Measurements from ENCODE around the gene ZCCHC14.
"Not testable (repeated sequence)": the region's sequence is repeated elsewhere in the genome, so short reads cannot be mapped to it uniquely, and the experiment has no call there.

The ZCCHC14 gene

GRCh38 chr16:87507351-87508069 is 14.7 kb upstream of the ZCCHC14 start:
- no peak overlapping the region for H3K4me3 ChIP-seq (ENCODE audit: control insufficient read depth, low read depth, low read length)
- DNase-seq (ENCODE audit: low read depth): no peak
- no peak for TF ChIP-seq CTCF (conservative IDR thresholded peaks at IDR 0.05; ENCODE audit: control insufficient read depth, insufficient read depth, low read depth, low read length)

GRCh38 chr16:87506423-87507350 is 13.9 kb upstream of the ZCCHC14 start:
- H3K4me3 ChIP-seq (ENCODE audit: control insufficient read depth, low read depth, low read length): no peak overlapping the region
- no peak for DNase-seq (ENCODE audit: low read depth)
- no peak for TF ChIP-seq CTCF (conservative IDR thresholded peaks at IDR 0.05; ENCODE audit: control insufficient read depth, insufficient read depth, low read depth, low read length)

GRCh38 chr16:87505834-87506233 is 13.0 kb upstream of the ZCCHC14 start:
- TF ChIP-seq CTCF (conservative IDR thresholded peaks at IDR 0.05; ENCODE audit: control insufficient read depth, insufficient read depth, low read depth, low read length): no peak
- no peak overlapping the region for H3K4me3 ChIP-seq (ENCODE audit: control insufficient read depth, low read depth, low read length)
- DNase-seq (ENCODE audit: low read depth): no peak

GRCh38 chr16:87503232-87503937 is 10.6 kb upstream of the ZCCHC14 start:
- DNase-seq (ENCODE audit: low read depth); H3K4me3 ChIP-seq (ENCODE audit: control insufficient read depth, low read depth, low read length): not testable (repeated sequence)

- no peak for DNase-seq (ENCODE audit: low read depth)
- TF ChIP-seq CTCF (conservative IDR thresholded peaks at IDR 0.05; ENCODE audit: control insufficient read depth, insufficient read depth, low read depth, low read length): no peak
- no peak overlapping the region for H3K4me3 ChIP-seq (ENCODE audit: control insufficient read depth, low read depth, low read length)
Observed at GRCh38 chr16:87502308-87502969, 9.6 kb upstream of the ZCCHC14 start.

GRCh38 chr16:87501117-87501516 is 8.3 kb upstream of the ZCCHC14 start:
- no peak for DNase-seq (ENCODE audit: low read depth)
- no peak overlapping the region for H3K4me3 ChIP-seq (ENCODE audit: control insufficient read depth, low read depth, low read length)
- no peak for TF ChIP-seq CTCF (conservative IDR thresholded peaks at IDR 0.05; ENCODE audit: control insufficient read depth, insufficient read depth, low read depth, low read length)

Measured in fibroblast of mammary gland (primary cell).